HG02610 (cell line): ENCODE data around the gene RHBDD1.
A peak's percentile ranks its signal among the peaks of the same experiment; 100 is the strongest.

Experiments
- ATAC-seq: cut with Tn5 transposase; IDR thresholded peaks from one replicate; pipeline ENCODE4 v1.9.1; 2021; ENCODE audit warnings: mild to moderate bottlenecking, moderate library complexity; ENCODE audit not compliant: unreplicated experiment

The RHBDD1 gene

DNA sequence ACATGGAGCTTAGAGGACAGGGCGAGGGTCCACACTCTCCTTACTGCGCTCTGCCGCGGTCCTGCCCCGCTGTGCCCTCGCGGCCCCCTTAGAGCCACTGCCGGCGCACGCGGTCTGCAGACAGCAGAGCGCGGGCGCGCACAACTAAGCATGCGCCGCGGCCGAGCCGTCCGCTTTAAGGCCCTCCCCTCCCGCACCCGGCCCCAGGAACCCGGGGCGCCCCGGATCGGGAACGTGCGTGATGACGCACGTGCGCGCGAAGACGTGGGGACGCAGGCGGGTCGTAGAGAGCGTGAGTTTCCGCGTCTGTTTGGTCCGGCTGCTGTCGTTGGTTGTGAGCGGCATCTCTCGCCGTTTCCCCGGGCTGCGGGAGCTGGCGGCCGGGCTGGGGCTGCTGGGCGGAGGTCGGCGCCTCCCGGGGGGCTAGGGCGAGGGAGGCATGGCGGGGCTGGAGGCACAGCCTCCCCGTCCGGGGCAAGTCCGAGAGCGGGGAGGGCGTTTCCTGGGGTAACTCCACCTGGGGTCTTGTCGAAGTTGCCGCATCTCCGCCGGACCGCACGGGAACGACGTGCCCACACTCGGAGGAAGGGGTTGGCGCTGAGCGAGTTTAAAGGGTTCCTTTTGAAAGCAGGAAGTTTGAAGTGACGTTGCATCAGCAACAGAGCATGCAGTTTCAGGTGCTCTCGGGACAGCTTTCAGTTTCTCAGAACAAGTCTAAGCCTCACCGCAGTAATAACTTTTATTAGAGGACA is at the start of gene RHBDD1:
Gene RHBDD1 (plus strand): TSS at position 259 of the 752 bp plus-strand sequence. CDS start 28,640 bp downstream, outside the sequence.
- ATAC-seq: peak; percentile 86

GRCh38 chr2:226788064-226788463 is 47.8 kb upstream of the RHBDD1 start:
- ATAC-seq: no peak

- no peak for ATAC-seq
These were observed 46.9 kb upstream of the RHBDD1 start for GRCh38 chr2:226788881-226789490.

- no peak for ATAC-seq
These were observed 45.8 kb upstream of the RHBDD1 start for GRCh38 chr2:226790011-226790410.

DNA sequence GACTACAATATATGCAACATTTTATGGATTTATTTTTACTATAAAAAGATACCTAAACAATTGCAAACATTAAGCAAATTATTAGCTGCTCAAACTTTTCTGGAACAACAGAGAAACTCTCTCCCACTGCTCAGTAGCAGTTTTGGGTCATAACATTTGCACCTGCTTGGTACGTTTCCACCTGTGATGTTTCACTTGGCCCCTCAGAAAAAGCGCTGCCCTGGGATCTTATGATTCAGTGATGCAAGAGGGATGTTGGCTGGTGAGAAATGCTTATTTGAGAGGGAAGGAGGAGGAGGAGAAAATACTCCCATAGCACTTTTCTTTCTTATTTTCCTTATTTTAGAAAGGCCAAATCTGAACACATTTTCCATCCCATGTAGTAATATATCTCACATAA is 45.4 kb upstream of the RHBDD1 start:
- no peak for ATAC-seq

DNA sequence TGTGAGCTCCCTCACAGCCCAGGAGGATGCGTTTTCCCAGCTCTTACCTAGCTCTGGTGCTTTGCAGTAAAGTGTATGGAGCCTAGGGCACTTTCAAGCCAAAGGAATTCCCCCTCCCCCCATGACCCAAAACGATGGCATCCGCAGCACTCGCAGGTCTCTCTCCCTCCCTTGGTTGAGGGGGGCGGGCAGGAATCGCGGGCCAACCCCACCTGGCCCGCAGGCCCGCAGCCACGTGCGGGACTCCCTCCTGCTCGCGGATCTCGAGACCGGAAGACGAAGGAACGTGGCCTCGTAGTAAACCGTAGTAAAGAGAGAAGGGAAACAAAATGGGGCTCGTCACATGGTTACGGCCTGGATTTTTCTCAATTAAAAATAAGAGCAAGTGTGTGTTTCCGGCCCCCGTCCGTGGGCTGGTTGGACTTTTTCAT is 44.8 kb upstream of the RHBDD1 start:
- peak; percentile 67 for ATAC-seq

GRCh38 chr2:226791487-226792081 is 44.3 kb upstream of the RHBDD1 start:
- ATAC-seq: peak; percentile 99

- no peak for ATAC-seq
These were observed 43.5 kb upstream of the RHBDD1 start for GRCh38 chr2:226792155-226792881.

DNA sequence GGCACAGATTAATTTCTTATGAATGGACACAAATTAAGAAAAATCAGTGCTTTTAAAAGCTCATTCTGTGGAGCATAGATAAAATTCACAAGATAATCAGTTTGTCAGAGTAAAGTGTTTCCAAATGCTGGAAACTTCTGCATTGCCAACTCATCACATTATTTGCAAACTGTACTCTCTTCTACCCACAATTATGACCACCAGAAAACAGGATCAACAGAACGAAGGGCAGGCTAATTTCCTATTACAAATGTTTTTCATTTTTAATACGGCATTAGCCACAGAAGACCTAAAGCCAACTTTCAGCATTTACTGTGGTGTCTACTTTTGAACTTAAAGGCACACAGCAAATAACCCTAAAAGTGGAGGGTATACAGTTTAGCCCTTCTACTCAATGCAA is 42.2 kb upstream of the RHBDD1 start:
- ATAC-seq: no peak

- ATAC-seq: no peak
These were observed 41.6 kb upstream of the RHBDD1 start for GRCh38 chr2:226794196-226794661.

- ATAC-seq: no peak
These were observed 41.1 kb upstream of the RHBDD1 start for GRCh38 chr2:226794751-226795171.

DNA sequence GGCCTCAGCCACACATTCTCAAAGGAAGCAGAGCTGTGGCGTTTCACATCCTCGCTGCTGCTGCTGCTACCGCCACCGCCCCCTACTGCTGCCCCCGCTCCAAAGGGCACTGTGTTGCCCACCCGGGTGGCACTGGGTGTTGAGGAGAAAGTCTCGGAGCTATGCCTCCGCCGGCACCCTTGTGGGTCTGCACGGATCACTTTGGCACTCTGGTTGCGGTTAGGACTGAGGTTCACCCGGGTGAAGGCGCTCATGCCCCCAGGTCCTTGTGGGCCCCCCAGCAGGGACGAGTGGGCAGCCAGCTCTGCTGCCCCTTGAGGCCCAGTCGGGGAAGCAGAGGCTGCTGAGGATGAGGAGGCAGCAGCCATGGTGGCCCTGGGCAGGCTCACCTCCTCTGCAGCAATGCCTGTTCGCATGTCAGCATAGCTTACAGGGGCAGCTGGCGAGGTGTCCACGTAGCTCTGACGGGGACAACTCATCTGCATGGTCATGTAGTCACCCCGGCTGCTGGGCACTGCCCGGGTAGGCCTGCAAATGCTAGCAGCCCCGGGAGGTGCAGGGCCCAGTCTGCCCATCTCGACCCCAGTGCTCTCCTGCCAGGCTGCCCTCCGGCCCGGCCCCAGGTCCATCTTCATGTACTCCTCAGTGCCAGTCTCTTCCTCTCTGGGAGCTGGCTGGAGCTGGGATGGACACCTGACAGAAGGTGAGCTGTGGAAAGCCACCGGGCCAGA is 40.4 kb upstream of the RHBDD1 start:
- no peak for ATAC-seq

DNA sequence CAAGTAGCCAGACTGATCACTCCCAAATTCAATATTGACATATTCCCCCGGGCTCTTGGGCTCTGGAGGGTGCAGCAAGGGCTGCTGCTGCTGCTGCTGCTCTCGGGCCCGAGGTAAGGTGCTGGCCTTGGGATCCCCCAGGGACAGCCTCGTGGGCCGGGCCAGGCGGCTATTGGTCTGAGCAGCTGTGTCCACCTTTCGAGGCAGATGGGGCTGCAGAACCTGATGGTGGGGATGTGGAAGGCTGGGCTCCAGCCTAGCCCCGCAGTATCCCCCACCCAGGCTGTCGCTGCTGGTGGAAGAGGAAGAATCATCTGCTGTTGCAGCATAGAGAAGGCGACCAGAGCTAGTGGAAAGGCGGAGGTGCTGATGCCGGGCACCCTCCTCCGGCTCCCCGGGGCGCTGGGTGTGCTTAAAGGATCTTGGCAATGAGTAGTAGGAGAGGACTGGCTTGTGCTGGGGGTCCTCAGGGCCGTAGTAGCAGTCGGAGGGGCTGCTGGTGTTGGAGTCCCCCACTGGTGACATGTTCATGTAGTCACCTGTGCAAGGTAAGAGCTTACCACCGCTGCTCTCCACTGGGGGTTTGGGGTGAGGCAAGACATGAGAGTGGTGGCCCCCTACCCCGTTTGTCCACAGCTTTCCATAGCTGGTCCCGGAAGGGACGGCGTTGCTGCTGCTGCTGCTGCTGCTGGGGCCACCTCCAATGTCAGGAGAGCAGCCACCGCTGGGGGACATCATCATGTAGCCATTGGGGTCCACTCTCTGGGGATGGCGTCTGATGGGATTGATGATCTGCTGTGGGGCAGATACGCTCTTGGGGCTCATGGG is 39.6 kb upstream of the RHBDD1 start:
- no peak for ATAC-seq

DNA sequence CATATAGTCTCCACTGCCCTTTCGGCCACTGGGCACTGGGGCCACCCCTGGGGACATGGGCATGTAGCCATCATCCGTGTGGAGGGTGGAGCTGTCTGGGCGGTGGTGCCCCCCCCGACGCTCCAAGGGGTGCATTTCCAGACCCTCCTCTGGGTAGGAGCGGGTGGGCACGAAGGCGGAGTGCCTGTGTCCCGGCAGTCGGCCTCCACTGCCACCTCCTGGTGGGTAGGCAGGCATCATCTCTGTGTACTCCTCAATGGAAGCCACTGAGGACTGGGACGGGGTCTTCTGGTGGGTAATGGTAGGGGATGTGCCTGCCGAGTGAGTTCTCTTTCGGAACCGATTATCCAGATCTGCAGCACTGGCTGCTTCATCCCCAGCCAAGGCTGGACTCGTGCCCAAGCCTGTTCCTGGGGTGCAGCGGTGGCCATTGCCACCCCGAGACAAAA is 39.0 kb upstream of the RHBDD1 start:
- no peak for ATAC-seq

DNA sequence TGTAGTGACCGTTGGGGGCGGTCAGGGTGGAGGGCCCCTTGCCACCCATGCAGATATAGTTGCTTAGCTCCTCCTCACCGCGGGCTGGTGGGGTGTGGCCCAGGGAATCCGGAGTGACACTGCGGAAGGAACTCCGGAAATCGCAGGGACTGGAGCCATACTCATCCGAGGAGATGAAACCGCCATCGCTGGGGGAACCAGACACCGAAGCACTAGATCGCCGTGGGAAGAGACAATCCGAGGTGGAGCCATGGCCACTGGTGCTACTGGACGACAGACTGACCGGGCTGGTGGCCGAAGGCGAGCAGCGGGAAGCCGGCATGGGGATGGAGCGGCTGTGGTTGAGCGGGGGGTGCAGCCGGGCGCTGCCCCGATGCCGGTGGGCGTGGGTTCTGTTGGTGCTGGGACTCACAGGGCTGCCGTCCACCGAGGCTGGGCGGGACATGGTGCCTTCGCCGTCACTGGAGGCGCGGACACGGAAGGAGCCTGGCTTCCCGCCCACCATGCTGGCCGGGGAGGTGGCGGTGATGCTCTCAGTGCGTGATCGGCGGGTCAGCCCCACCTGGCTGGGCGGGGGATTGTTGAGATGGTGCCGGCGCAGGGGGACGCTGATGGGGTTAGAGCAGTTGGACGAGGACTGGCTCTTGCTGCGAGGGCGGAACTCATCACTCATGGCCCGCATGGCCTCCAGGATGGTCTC is 38.4 kb upstream of the RHBDD1 start:
- no peak for ATAC-seq

- ATAC-seq: no peak
These were observed 37.8 kb upstream of the RHBDD1 start for GRCh38 chr2:226797989-226798421.

DNA sequence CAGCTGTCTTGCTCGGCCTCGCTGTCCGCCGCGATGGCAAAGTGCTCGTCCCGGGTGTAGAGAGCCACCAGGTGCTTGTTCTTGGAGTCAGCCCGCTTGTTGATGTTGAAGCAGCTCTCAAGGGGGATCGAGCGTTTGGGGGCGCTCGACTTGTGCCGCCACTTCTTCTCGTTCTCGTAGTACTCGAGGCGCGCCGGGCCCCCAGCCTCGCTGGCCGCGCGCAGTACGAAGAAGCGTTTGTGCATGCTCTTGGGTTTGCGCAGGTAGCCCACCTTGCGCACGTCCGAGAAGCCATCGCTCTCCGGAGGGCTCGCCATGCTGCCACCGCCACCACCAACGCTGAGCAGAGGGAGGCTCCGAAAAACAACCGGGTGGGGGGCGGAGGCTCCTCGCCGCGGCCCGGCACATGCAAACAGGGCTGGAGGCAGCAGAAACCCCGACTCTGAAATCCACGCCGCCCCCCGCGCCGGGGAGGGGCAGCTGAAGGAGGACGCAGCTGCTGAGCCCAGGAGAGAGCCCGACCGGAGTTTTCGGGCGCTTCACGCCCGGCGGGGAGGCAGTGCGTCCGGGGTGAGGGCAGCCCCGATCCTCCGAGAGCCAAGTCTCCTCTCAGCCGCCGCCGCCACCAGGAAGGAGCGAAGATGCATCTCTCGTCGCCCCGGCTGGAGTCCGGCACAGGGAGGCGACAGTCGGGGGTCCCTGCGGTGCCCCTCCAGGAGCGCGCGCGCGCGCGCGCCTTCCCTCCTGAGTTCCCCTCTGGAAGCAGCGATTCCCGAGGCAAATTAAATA is 37.2 kb upstream of the RHBDD1 start:
- peak; percentile 24 for ATAC-seq
